Measurements from ENCODE around the gene EDC4.

- TF ChIP-seq CTCF (conservative IDR thresholded peaks at IDR 0.05; ENCODE audit: low read length): peak; percentile 90
- no peak for TF ChIP-seq EZH2phosphoT487 (IDR thresholded peaks at IDR 0.05; ENCODE audit: borderline replicate concordance, low read depth, low read length)
These were observed 55.9 kb downstream of the EDC4 start for GRCh38 chr16:67928561-67929364.

Data from OCI-LY7 (cell line).